NCI-H82 treated with DMSO at 0.1 percent for 48 hours (cell line): ENCODE results near the gene ASTN1.

ENCODE experiments used
- DNase-seq: peaks from one replicate; lab custom pipeline; 2025; ENCODE audit not compliant: unreplicated experiment; lab: John Stamatoyannopoulos, UW

Gene ASTN1

DNA sequence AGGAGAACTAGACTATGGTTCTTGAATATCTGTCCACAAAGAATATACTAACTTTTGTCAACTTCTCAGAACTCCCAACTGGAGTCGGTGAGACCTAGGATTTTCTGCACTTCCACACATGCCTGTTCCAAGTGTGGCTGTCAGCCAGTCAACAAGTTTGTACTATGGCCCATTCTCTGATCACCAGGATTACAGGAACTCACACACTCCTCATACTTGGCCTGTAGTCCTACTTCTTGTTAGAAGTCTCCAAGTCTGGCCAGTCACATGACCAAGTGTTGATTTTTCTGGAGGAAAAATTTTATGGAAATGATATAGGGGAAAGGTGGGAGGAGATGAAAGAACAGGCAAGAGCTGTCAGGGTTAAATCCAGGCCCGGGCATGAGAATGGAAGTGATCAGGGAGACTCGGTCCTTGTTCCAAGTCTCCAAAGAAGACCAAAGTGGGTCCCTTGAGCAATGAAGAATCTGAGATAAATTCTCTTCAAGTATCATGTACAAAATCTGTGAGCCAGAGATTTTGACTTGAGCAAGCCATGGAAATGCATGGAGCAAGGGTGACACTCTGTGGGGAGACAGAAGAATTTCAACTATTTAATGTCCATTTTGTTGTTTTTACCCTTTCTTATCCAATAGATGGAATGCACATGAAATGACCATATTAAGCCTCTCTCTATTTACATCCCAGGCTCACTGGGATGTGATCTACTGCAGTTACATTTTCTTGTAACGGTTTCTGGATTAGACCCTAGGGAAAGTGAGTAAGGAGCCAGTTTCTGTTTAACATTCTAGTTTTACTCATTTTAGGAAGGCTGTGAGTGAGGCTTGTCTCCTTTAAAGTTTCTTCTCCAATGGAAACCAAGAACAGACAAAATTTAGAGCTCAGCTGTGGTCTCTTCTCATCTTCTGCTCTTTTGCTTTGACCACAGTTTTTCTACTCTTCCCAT, 320.9 kb downstream of the ASTN1 start:
- DNase-seq, result peak; percentile 60

DNA sequence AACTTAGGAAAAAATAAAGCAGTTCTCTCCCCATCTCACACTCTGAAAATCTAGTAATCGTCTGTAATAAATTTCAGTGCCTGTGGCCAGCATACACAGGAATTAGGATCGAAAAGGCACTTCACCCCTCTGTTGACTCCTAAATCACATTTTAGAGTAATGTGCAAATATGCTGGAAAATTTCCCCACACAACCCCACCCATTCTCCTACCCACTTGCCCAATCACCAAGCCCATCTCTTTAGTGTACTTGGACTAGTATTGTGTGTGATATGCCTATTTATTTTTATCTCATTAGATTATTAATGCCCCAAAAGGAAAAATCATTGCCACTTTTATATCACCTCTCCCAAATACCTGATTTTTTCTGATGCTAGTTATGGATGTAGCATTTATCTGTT, 323.3 kb downstream of the ASTN1 start:
- DNase-seq, result no peak

DNA sequence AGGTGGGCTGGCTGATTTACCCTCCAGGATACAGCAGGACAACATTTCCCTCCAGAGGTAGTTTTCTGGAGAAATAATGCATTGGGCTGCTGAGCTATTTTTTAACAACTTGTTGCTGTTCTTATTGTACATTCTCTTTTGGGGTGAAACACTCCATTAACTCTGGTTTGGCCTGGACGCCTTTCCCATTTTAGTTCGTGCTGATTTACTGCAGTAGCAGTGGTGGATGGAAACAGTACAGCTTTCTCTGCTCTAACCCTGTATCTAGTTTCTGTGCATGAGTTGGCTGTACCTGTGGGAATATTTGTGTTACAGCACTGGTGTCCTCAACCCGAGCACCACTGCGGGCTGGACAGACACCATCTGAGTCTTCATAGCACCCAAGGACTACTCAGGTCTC, 325.3 kb downstream of the ASTN1 start:
- no peak for DNase-seq

DNA sequence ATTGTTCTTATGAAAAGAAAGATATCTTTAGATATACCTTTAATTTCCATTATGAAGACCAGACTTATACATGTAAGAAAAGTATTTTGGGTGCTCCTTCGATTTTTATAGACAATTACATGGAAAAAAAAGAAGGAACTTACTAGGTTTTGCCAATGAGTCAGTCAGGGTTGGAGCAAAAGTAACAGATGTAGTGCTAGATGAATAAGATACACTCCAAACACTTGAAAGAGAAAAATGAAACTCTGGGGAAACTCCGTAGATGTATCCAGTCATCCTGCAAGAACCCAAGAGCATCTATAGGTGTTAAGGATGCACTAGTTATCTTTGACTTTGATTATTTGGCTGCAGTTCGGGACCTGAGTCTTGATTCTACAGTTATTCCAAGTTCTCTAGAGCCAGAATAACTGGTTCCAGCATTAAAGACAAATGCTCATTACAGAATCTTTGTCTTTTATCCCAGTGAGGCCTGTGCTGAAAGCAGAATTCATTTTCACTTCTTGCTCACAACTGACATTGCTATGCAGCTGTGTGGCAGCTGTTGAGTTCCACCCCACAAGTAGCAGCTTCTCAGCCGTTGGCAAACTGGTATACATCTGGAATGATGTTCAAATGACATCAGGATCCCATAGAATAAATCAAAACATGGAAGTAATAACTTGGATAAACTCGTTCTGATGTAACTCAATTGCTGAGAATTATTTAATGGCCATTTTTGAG, 326.1 kb downstream of the ASTN1 start:
- no peak for DNase-seq

DNA sequence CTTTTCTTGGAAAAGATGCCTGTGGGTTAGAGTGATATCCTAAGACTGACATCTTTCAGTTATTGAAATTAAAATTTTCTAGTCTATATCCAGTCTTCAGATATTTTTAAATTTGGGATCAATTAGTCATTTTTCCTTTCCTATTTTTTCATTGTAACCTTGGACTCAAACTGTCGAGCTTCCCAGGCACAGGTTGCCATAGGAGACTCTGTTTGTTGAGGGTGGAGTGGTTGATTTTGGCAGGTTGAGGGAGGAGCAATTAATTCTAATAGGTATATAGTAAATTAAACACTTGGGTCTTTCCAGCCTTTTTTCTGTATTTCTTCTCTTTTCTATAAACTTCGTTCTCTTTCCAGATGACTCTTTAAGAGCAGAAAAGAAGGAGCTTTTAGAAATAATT, 326.8 kb downstream of the ASTN1 start:
- no peak for DNase-seq

DNA sequence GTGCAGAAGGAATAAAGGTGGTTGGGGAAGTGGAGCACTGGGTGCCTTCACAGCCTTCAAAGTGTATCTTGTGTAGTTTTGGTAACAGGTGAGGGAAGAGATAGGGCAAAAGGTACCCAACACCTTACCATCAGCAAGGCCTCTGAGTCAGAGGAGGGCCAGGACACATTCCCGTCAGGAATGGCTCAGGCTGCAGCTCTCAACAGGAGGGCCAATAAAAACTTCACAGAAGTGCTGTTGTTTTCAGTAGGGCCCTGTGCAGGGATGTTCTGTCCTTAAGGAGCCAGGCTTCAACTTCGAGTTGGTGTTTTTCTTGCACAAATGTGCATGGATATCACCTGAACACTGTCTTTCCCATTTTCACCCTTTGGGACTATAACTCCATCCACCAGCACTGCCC, 333.4 kb downstream of the ASTN1 start:
- DNase-seq, result no peak

DNA sequence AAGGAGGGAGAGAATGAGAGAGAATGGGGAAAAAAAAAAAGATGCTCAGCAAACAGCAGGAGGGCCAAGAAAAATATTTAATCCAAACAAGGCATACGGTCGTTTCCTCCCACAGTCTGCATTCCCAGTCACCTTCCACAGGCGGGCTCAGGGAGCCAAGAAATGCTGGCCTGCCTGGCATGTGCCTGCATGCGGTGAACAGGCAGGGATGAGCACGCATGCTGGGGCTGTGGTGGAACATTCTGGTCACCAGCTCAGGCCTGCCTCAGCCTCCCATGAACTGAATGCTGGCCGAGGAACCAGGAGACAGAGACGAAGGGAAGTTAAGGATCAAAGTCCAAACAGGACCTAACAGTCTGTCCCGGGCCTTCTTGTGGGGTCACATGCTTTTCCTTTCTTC, 335.3 kb downstream of the ASTN1 start:
- DNase-seq, result no peak

DNA sequence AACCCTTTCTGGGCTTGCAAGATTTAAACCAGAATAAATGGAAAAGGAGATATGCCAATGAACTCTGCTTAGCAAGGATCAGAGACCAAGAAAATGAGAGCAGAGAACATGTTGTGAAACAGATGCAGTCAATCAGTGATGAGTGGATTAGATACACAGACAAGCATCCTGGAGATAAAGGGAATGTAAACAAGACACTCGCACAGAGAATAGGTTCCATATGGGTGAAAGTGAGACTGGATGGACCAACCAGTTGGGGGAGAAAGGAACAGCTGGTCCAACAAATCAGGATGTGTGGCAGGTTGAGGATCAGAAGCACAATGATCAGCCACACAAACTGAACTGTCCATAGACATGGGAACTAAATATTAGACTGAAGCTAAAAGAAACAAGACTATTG, 338.2 kb downstream of the ASTN1 start:
- peak; percentile 96 for DNase-seq

DNA sequence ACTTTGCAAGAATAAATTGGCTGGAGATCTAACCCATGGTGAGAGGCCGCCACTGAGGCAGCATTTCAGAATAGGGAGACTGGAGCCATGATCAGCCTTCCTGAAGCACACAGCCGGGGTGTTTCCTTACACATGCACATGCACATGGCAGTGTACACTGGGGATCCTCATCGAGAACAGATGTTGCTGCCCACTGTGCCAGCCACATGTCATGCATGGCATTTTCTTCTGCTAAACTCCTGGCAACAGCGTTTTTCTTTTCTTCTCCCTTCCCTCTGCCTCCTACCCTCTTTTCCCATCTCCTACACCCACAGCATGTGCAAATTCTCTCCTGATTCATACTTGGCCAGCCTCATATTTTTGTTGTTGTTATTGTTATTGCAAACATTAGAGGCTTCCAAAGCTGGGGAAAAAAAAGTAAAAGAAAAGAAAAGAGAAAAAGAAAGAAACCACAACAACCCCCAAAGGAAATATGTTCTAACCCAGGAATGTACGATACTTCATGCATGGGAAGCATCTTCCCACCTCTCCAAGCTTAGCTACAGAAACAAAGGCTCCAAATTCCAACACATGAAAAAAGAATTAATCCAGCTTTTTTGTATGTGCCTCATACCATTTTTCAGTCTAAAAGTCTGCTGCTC, 344.0 kb downstream of the ASTN1 start:
- DNase-seq, result no peak

DNA sequence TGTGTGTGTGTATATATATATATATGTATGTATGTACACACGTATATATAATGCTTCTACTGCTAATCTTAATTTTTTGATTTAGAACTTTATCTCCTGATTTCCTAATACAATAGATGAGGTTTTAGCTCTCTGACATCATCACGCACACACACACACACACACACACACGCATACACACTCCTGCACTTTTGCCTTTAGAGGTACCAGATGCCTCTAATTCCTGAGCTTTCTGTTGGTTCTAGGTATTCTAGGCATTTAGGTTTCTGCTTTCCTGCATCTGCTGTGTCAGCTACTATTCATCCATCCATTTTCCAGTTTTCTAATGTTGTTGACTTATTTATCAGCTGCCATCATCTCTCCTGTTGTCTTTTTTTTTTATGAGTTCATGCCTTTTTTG, 348.3 kb downstream of the ASTN1 start:
- DNase-seq, result no peak

DNA sequence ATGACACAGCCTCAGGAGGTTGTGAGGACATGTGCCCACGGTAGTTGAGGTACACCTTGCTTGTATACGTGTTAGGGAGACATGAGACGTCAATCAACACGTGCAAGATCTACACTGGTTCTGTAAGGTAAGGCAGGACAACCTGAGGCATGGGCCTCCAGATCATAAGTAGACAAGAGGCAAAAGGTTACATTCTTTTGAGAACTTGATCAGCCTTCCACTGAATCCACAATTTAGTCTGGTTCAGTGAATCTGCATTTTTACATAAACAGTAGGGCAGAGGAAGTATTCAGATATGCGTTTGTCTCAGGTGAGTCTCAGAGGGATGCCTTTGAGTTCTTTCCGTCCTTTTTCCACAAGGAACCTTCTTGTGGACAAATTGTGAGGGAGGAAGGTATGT, 348.9 kb downstream of the ASTN1 start:
- DNase-seq, result no peak

DNA sequence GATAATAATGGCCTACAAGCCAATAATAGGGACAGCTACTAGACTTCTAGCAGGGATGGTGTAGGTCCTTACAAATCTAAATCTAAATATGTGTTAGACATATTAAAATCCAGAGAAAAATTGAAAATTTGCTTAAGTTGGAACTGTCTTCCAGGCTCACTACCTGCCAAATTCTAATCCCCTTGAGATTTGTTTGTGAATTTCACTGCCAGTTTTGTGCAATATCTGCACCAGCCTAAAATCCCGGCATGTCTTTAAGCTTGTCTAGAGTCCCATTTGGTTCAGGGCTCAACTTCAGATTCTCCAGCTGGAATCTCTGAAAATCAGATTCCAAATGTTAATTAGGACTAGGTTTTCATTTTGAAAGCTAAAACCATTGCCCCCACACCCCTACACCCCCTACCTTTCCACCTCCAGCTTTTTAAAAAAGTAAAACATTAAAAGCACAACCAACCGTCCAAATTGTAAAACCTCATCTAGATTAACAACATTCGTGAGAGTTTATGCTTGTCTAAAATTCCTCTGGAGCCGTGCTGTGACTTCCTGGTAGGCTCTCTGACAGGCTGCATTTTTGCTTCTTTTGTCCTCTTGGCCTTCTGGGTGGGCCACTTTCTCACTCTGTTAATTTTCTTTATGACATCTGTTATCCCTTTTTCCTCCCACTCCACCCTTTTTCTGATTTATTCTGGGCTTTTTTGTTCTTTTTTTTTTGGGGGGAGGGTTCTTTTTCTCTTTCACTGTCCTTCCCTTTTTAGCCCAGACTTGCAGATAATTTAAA, 352.8 kb downstream of the ASTN1 start:
- DNase-seq, result no peak

DNA sequence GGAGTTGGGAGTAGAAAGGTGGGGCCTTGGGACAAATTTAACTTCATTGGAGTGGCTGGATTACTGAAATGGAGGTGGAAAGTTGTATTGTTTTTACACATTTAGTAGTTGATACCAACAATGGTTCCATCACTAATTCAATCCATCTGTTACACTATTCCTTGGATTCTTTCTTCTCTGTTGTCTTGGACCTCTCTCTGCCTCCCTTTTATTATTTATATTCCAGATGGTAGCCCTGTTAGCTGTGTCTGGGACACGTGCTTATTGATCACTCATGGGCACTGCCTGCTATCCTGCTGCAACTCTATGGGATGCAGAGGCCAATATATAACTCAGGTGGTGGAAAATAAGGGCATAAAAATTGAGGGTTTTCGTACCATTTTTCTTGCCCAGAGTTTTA, 355.2 kb downstream of the ASTN1 start:
- DNase-seq, result no peak
